ENCODE measurements around the gene NPBWR2.

GRCh38 chr20:64130876-64131275, 23.5 kb upstream of the NPBWR2 start:
- TF ChIP-seq NFYB (CRISPR knock-in tag; conservative IDR thresholded peaks at IDR 0.05; ENCODE audit: low read depth) (no peak), CTCF (IDR thresholded peaks at IDR 0.05) (no peak), SOX15 (CRISPR knock-in tag; IDR thresholded peaks at IDR 0.05) (no peak), USF2 (CRISPR knock-in tag; IDR thresholded peaks at IDR 0.05) (no peak), MXD4 (CRISPR knock-in tag; IDR thresholded peaks at IDR 0.05; ENCODE audit: borderline replicate concordance) (no peak), ZNF121 (CRISPR knock-in tag; IDR thresholded peaks at IDR 0.05) (no peak), TEAD4 (CRISPR knock-in tag; IDR thresholded peaks at IDR 0.05) (no peak), CREM (CRISPR knock-in tag; IDR thresholded peaks at IDR 0.05) (no peak), KAT7 (CRISPR knock-in tag; IDR thresholded peaks at IDR 0.05; ENCODE audit: borderline replicate concordance) (no peak)
- TF ChIP-seq, protein P1, sequence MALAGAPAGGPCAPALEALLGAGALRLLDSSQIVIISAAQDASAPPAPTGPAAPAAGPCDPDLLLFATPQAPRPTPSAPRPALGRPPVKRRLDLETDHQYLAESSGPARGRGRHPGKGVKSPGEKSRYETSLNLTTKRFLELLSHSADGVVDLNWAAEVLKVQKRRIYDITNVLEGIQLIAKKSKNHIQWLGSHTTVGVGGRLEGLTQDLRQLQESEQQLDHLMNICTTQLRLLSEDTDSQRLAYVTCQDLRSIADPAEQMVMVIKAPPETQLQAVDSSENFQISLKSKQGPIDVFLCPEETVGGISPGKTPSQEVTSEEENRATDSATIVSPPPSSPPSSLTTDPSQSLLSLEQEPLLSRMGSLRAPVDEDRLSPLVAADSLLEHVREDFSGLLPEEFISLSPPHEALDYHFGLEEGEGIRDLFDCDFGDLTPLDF (CRISPR knock-in tag; IDR thresholded peaks at IDR 0.05), result no peak
- TF ChIP-seq, protein P2, sequence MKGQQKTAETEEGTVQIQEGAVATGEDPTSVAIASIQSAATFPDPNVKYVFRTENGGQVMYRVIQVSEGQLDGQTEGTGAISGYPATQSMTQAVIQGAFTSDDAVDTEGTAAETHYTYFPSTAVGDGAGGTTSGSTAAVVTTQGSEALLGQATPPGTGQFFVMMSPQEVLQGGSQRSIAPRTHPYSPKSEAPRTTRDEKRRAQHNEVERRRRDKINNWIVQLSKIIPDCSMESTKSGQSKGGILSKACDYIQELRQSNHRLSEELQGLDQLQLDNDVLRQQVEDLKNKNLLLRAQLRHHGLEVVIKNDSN (CRISPR knock-in tag; IDR thresholded peaks at IDR 0.05), result no peak

Measured in WTC11 (cell line).